SK-N-SH treated with all-trans-retinoic acid at 6 μM for 48 hours (cell line): Measurements from ENCODE around the gene CHST13.
A peak's percentile ranks its signal among the peaks of the same experiment; 100 is the strongest.

ENCODE experiments used
- ATAC-seq: fragments of 200-7000 bp; cut with Tn5 transposase; 3 replicates; pipeline ENCODE4 v1.9.1; 2020; ENCODE audit warnings: mild to moderate bottlenecking, moderate library complexity
- ARNTL ChIP-seq: fragments of 450-650 bp; formaldehyde crosslinking; IDR thresholded peaks from 2 replicates; pipeline ENCODE4 v1.5.0; 2020; ENCODE audit warnings: low read depth, mild to moderate bottlenecking, moderate library complexity, borderline replicate concordance
- BACH2 ChIP-seq: fragments of 250-450 bp; sonication (Bioruptor Pico); IDR thresholded peaks from 2 replicates; pipeline ENCODE4 v1.9.0; 2021; ENCODE audit warnings: mild to moderate bottlenecking, borderline replicate concordance
- CSDC2 ChIP-seq: fragments of 250-450 bp; sonication (Bioruptor Pico); IDR thresholded peaks from 2 replicates; pipeline ENCODE4 v1.5.0; 2020; ENCODE audit warnings: mild to moderate bottlenecking, moderate library complexity
- ESRRG ChIP-seq: fragments of 250-450 bp; sonication (Bioruptor Pico); IDR thresholded peaks from 2 replicates; pipeline ENCODE4 v1.6.1; 2021; ENCODE audit warnings: mild to moderate bottlenecking
- GLIS3 ChIP-seq: fragments of 250-450 bp; sonication (Bioruptor Pico); IDR thresholded peaks from 2 replicates; pipeline ENCODE4 v1.5.0; 2020; ENCODE audit warnings: mild to moderate bottlenecking, moderate library complexity
- ISL1 ChIP-seq: fragments of 250-450 bp; sonication (Bioruptor Pico); IDR thresholded peaks from 2 replicates; pipeline ENCODE4 v2.1.2; 2022; ENCODE audit warnings: mild to moderate bottlenecking, moderate library complexity
- OSR1 ChIP-seq: fragments of 250-450 bp; sonication (Bioruptor Pico); IDR thresholded peaks from 2 replicates; pipeline ENCODE4 v1.8.0; 2022; ENCODE audit warnings: moderate library complexity, mild to moderate bottlenecking, inconsistent platforms
- PPARA ChIP-seq: fragments of 250-450 bp; sonication (Bioruptor Pico); IDR thresholded peaks from 2 replicates; pipeline ENCODE4 v1.5.0; 2020; ENCODE audit warnings: mild to moderate bottlenecking, borderline replicate concordance
- RARB ChIP-seq: fragments of 250-450 bp; sonication (Bioruptor Pico); IDR thresholded peaks from 2 replicates; pipeline ENCODE4 v1.8.0; 2021; ENCODE audit warnings: mild to moderate bottlenecking, moderate library complexity
- SNAI2 ChIP-seq: fragments of 250-450 bp; sonication (Bioruptor Pico); IDR thresholded peaks from 2 replicates; pipeline ENCODE4 v1.5.0; 2020; ENCODE audit warnings: mild to moderate bottlenecking, moderate library complexity
- TCF4 ChIP-seq: fragments of 250-450 bp; sonication (Bioruptor Pico); IDR thresholded peaks from 2 replicates; pipeline ENCODE4 v1.8.0; 2021; ENCODE audit warnings: mild to moderate bottlenecking, moderate library complexity, borderline replicate concordance
- TOX ChIP-seq: fragments of 250-450 bp; sonication (Bioruptor Pico); IDR thresholded peaks from 2 replicates; pipeline ENCODE4 v1.8.0; 2021; ENCODE audit warnings: mild to moderate bottlenecking, moderate library complexity, borderline replicate concordance
- ZC3H10 ChIP-seq: fragments of 250-450 bp; sonication (Bioruptor Pico); IDR thresholded peaks from 2 replicates; pipeline ENCODE4 v1.5.1; 2021; ENCODE audit warnings: mild to moderate bottlenecking, moderate library complexity
- ZFP3 ChIP-seq: fragments of 250-450 bp; sonication (Bioruptor Pico); IDR thresholded peaks from 2 replicates; pipeline ENCODE4 v1.5.0; 2020; ENCODE audit warnings: mild to moderate bottlenecking, moderate library complexity
- ZNF565 ChIP-seq: fragments of 450-650 bp; formaldehyde crosslinking; conservative IDR thresholded peaks from 2 replicates; pipeline ENCODE4 v1.5.0; 2020; ENCODE audit warnings: low read depth, mild to moderate bottlenecking, moderate library complexity
- ZNF70 ChIP-seq: fragments of 450-650 bp; formaldehyde crosslinking; IDR thresholded peaks from 2 replicates; pipeline ENCODE4 v1.5.0; 2020; ENCODE audit warnings: mild to moderate bottlenecking, moderate library complexity
- ZNF8 ChIP-seq: fragments of 450-650 bp; formaldehyde crosslinking; IDR thresholded peaks from 2 replicates; pipeline ENCODE4 v1.5.0; 2020; ENCODE audit warnings: mild to moderate bottlenecking, moderate library complexity
- TF ChIP-seq, protein P1 (sequence below): fragments of 250-450 bp; sonication (Bioruptor Pico); IDR thresholded peaks from 2 replicates; pipeline ENCODE4 v1.5.0; 2020; ENCODE audit warnings: mild to moderate bottlenecking, moderate library complexity
- TF ChIP-seq, protein P2 (sequence below): fragments of 250-450 bp; sonication (Bioruptor Pico); IDR thresholded peaks from 2 replicates; pipeline ENCODE4 v1.8.0; 2021; ENCODE audit warnings: low read depth, mild to moderate bottlenecking, moderate library complexity, borderline replicate concordance
- TF ChIP-seq, protein P3 (sequence below): fragments of 250-450 bp; sonication (Bioruptor Pico); IDR thresholded peaks from 2 replicates; pipeline ENCODE4 v1.5.1; 2020; ENCODE audit warnings: low read depth, mild to moderate bottlenecking, moderate library complexity

The CHST13 gene

DNA sequence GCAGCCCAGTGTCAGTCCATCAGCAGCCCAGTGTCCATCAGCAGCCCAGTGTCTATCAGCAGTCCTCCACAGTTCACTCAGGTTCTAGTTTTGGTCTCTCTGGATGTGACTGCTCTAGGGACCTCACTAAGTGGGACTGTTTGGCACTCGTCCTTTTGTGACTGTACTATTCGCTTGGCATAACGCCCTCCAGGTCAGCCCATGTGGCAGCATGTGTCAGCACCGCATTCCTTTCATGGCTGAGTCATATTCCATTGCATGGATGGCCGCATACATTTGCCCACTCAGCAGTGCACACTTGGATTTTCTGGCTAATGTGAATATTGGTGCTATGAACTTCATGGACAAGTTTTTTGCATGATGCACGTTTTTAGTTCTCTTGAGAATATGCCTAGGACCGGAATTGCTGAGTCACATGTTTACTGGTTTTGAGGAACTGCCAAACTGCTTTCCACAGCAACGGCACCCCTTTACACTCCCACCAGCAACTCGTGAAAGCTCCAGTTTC is 16.4 kb downstream of the CHST13 start:
- TF ChIP-seq ZNF70, result no peak
- no peak for TF ChIP-seq ZNF565 (CRISPR knock-in tag)
- no peak for TF ChIP-seq TCF4 (CRISPR knock-in tag)
- TF ChIP-seq, protein P1, sequence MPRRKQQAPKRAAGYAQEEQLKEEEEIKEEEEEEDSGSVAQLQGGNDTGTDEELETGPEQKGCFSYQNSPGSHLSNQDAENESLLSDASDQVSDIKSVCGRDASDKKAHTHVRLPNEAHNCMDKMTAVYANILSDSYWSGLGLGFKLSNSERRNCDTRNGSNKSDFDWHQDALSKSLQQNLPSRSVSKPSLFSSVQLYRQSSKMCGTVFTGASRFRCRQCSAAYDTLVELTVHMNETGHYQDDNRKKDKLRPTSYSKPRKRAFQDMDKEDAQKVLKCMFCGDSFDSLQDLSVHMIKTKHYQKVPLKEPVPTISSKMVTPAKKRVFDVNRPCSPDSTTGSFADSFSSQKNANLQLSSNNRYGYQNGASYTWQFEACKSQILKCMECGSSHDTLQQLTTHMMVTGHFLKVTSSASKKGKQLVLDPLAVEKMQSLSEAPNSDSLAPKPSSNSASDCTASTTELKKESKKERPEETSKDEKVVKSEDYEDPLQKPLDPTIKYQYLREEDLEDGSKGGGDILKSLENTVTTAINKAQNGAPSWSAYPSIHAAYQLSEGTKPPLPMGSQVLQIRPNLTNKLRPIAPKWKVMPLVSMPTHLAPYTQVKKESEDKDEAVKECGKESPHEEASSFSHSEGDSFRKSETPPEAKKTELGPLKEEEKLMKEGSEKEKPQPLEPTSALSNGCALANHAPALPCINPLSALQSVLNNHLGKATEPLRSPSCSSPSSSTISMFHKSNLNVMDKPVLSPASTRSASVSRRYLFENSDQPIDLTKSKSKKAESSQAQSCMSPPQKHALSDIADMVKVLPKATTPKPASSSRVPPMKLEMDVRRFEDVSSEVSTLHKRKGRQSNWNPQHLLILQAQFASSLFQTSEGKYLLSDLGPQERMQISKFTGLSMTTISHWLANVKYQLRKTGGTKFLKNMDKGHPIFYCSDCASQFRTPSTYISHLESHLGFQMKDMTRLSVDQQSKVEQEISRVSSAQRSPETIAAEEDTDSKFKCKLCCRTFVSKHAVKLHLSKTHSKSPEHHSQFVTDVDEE, result no peak
- no peak for TF ChIP-seq ZFP3 (CRISPR knock-in tag)
- TF ChIP-seq, protein P2, sequence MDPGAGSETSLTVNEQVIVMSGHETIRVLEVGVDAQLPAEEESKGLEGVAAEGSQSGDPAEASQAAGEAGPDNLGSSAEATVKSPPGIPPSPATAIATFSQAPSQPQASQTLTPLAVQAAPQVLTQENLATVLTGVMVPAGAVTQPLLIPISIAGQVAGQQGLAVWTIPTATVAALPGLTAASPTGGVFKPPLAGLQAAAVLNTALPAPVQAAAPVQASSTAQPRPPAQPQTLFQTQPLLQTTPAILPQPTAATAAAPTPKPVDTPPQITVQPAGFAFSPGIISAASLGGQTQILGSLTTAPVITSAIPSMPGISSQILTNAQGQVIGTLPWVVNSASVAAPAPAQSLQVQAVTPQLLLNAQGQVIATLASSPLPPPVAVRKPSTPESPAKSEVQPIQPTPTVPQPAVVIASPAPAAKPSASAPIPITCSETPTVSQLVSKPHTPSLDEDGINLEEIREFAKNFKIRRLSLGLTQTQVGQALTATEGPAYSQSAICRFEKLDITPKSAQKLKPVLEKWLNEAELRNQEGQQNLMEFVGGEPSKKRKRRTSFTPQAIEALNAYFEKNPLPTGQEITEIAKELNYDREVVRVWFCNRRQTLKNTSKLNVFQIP (CRISPR knock-in tag), result no peak
- TF ChIP-seq GLIS3 (CRISPR knock-in tag), result no peak
- TF ChIP-seq SNAI2, result no peak
- TF ChIP-seq RARB, result no peak
- no peak for TF ChIP-seq ARNTL (CRISPR knock-in tag)
- TF ChIP-seq ZNF8 (CRISPR knock-in tag), result no peak
- no peak for TF ChIP-seq CSDC2 (CRISPR knock-in tag)
- TF ChIP-seq OSR1, result no peak
- TF ChIP-seq ESRRG (CRISPR knock-in tag), result no peak
- no peak for TF ChIP-seq ZC3H10
- no peak for TF ChIP-seq ISL1 (CRISPR knock-in tag)
- ATAC-seq, result peak; percentile 85

DNA sequence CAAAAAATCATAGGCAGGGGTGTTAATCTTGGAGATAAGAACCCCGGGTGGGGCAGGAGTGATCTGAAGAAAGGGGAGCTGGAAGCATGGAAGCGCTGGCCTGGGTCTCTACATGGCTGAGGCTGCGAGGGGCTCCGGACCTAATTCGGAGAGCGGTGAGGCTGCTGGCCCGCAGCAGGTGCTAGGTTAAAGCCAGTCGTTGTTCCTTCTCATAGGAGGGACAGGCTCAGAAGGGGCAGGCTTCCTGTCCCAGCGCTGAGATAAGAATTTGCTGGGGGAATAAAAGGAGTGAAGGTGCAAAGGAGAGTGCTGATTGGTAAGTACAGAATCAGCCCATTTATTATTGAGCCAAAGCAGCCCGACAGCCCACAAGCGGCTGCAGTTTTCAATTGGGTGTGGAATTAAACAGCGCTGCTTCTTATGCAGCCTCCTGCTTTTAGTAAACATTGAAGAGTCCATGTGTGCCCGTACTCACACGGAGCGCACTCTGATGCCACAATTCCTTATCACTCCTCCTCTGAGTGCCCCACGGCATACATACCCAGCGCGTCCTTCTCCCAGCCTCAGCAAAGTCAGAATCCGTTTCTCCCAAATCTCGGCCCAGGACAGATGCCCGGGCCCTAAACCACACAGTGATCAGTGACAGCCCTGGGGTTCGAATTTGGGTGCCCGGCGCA is 17.1 kb downstream of the CHST13 start:
- TF ChIP-seq ISL1 (CRISPR knock-in tag) (no peak), ARNTL (CRISPR knock-in tag) (no peak)
- ATAC-seq, result peak; percentile 8

DNA sequence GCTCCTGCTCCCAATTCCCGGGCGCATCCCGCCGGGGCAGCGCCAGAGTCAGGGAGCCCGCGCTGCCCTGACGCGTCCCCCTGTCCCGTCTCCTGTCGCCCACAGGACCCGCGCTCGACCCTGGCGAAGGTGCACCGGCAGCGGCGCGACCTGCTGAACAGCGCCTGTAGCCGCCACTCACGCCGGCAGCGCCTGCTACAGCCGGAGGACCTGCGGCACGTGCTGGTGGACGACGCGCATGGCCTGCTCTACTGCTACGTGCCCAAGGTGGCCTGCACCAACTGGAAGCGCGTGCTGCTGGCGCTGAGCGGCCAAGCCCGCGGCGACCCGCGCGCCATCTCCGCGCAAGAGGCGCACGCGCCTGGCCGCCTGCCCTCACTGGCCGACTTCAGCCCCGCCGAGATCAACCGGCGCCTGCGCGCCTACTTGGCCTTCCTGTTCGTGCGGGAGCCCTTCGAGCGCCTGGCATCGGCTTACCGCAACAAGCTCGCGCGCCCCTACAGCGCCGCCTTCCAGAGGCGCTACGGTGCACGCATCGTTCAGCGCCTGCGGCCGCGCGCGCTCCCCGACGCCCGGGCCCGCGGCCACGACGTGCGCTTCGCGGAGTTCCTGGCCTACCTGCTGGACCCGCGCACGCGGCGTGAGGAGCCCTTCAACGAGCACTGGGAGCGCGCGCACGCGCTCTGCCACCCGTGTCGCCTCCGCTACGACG is 17.8 kb downstream of the CHST13 start:
- TF ChIP-seq ZC3H10, result no peak
- no peak for TF ChIP-seq RARB
- no peak for TF ChIP-seq TOX
- no peak for TF ChIP-seq BACH2
- no peak for TF ChIP-seq ZNF70
- TF ChIP-seq SNAI2, result no peak
- TF ChIP-seq PPARA (CRISPR knock-in tag), result no peak
- TF ChIP-seq, protein P3, sequence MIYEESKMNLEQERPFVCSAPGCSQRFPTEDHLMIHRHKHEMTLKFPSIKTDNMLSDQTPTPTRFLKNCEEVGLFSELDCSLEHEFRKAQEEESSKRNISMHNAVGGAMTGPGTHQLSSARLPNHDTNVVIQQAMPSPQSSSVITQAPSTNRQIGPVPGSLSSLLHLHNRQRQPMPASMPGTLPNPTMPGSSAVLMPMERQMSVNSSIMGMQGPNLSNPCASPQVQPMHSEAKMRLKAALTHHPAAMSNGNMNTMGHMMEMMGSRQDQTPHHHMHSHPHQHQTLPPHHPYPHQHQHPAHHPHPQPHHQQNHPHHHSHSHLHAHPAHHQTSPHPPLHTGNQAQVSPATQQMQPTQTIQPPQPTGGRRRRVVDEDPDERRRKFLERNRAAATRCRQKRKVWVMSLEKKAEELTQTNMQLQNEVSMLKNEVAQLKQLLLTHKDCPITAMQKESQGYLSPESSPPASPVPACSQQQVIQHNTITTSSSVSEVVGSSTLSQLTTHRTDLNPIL (CRISPR knock-in tag), result no peak
- TF ChIP-seq, protein P2 (CRISPR knock-in tag), result no peak
- no peak for TF ChIP-seq GLIS3 (CRISPR knock-in tag)
- TF ChIP-seq, protein P1, result no peak
- ATAC-seq, result no peak
